Activated CD8-positive, alpha-beta memory T cell treated with anti-CD3 and anti-CD28 coated beads, Interleukin-2, amount 50 U/mL, for 4 hours (primary cell): ENCODE data around the gene M1AP.

ENCODE experiments used
- DNase-seq: peaks from one replicate; pipeline ENCODE4 v3.0.0-alpha.2; 2020

The M1AP gene

DNA sequence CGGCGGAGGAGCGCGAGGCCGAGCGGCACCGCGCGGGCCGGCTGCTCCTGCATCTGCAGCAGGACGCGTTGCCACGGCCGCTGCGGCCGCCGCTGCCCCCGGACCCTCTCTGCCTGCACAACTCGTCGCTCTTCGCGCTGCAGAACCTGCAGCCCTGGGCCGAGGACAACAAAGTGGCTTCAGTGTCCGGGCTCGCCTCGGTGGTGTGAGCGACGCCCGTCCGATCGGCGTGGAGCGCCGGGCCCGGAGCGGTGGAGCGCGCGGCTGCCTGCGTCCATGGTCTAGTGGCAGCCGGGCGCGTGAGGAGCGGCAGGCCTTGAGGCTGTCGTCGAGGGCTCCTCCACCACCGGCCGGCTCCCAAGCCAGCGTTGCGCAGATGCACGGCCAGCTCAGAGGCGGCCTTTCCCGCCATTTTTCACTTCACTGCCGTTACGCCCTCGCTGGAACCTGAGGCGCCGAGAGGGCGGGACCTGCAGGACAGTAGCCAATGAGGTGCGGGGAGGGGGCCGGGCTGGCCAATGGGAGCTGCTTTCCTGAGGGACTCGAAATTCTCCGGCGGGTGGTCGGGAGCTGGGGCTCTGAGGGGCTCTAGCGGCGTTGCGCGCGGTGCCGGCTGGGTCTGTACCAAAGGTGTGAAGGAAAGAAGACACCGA is 132.0 kb downstream of the M1AP start:
- DNase-seq: peak; percentile 78

GRCh38 chr2:74515271-74515980 is 132.7 kb downstream of the M1AP start:
- no peak for DNase-seq

DNA sequence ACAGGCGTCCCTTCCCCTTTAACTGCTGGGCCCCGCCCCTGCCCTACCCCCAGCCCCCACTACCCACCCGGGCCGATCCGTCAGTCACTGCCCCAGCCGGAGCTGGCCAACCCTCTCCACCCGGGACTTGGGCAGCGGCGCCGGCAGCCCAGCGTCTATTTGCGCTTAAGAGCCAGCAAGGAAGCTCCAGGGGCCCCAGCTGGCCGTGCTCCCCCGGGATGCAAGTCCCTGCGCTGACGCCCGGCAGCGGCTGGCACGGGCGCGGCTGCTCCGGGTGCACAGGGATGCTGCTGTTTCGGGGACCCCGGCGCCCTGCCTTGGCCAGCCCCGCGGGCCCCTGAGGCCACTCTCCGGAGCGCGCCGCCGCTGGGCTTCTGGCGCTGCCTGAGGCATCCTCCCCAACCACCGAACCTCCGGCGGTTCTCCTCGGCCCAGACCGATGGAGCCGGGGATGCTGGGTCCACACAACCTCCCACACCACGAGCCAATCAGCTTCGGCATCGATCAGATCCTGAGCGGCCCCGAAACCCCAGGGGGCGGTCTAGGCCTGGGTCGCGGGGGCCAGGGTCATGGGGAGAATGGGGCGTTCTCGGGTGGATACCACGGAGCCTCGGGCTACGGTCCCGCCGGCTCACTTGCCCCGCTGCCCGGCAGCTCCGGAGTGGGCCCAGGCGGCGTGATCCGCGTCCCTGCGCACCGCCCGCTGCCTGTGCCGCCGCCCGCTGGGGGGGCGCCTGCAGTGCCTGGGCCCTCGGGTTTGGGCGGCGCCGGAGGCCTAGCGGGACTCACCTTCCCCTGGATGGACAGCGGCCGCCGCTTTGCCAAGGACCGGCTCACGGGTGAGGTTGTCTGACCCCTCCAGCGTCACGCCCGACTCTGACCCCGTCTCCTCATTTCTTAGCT is 133.5 kb downstream of the M1AP start, which contains the start of gene TLX2:
TLX2 (plus strand) TSS at position 83 of the 903 bp plus-strand sequence; CDS start at position 440, 357 bp downstream.
- no peak for DNase-seq

DNA sequence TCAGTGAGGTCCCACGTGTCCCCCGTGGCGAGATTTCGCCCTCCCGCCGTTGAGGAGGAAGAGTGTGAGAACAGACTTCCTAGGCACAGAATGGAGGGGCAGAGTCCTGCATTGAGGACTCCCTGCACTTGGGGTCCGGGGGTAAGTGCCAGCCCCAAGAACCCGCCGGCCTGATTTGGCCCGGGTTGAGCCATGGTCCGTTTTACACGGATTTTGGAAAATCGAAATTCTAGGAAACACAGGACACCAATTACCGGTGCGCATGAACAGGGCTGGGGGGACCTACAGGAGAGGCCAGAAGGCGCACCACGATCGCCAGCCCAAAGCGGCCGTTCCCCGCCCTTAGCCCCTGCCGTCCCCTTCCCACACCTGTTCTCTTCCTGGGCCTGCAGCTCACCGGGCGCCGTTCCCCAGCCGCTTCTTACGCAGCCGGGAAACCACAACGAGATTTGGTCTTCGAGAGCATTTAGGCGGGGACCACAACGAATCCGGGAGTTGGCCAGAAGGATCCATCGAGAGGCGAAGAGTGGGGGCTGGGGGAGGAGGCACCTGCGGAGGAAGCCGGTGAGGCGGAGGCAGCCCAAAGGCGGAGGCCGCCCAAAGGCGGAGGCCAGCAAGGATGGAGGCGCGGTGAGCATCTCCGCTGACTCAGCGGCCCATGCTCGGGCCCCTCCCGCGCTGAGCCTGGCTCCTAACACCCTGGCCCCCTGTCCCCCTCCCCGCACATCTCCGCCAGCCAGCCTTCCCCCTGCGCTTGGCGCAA is 134.3 kb downstream of the M1AP start:
- DNase-seq: no peak

DNA sequence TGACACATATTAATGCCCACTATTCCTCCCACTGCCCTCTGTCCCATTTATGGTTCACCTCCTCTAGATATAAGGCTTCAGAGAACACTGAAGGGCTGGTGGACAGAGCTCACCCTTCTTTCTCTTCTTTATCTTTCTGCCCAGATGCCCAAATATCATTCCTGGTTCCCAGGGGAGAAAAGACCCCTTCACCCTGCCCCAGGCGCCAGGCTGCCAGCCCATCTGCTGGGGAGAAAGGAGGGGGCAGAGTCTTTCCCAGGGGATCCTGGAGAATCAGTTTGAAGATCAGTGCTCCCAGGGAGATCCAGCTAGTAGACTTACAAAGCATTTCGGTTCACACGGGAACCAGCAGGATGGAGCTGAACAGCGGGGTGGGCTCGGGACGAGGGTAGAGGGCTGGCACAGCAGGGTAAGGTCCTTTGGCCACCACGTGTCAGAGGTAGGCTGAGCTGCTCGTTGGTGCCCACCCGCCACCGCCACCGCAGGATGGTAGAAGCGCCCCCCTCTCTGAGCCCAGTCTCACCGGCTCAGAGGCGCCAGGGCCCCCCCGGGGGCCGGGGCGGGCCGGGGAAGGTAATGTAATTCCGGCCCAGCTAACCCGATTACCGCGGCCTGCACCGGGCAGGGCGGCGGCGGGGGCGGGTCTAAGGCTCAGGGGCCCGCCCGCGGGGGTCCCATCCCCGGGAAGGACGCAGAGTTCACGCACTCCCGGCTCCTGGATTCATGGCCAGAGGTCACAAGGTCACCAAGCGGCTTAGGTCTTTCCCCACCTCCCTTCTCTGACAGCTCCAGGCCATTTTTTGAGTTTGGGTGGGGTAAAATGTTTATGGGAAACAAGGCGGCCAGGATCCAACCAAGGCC is 135.2 kb downstream of the M1AP start:
- DNase-seq: no peak

DNA sequence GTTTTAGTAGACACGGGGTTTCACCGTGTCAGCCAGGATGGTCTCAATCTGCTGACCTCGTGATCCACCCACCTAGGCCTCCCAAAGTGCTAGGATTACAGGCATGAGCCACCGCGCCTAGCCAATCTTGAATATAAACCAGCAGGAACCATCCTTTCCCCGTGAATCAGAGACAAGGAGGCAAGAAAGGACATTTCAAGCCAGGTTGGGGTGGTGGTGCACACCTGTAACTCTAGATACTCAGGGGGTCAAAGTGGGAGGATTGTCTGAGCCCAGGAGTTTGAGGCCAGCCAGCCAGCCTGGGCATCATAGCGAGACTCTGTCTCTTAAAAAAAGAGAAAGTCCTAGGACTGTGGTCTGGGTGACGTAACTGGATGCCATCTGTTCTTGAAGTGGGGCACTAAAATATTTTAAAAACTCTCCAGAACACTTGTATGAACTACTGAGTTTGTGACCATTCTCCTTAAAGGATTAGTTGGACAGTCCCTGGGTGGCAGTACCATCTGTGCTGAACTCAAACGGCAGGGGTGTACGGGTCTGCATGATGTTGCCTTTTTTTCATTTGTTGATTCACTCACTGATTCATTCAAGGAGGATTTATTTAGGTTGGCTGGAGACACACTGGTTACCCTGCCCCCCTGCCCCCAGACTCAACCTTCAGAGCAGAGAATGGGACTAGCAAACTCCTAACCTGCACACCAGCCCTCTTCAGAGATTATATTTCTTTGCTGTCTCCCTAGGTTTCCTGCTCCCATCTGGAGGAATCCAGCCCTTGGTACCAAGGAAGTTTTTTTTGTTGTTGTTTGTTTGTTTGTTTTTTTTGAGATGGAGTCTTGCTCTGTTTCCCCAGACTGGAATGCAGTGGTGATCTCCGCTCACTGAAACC is 136.8 kb downstream of the M1AP start:
- no peak for DNase-seq

DNA sequence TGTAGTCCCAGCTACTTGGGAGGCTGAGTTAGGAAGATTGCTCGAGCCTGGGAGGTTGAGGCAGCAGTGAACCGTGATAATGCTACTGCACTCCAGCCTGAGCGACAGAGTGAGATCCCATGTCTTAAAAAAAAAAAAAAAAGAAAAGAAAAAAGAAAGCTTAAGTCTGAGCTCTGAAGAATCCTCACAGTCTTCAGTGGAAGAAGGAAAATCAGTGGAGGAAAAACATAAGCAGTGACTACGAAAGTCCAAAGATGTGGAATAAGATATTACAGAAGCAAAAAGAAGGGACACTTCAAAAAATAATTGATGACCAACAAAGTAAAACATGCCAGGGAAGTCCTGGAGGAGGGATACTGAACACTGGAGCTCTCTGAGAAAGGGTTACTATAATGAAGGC is 137.9 kb downstream of the M1AP start:
- DNase-seq: no peak

GRCh38 chr2:74507926-74508520 is 140.1 kb downstream of the M1AP start:
- DNase-seq: peak; percentile 38
